Measurements from ENCODE around the gene NRP1. TPM values are rescaled to one million over a fixed set of nuclear protein-coding genes. Genes with fewer than 3 reads are reported as not detected.

Gene NRP1
- total RNA-seq, 4 donors from 2014 or later = 40.4 to 123 (median 58.3) TPM

DNA sequence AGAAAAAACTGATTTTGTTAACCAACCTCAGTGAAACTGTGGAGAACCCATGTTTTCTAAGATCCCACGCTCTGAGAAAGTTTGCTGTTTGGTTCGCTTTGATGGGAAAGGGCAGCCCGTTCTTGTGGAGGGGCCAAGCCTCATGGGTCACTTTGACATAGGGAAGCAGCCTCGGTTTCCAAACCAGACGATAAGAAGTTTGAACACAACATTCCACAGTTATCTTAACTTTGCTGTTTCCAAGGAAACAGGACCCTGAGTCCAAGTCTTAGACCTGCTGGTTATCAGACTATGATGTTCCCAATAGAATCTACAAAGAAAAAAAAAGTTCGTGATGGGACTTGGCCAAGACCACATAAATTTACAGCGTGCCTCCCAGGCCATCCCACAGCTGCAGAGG is 182.3 kb downstream of the NRP1 start:
- intact Hi-C loops (cut with DNase I) = no loop called here
- no peak overlapping the region for H3K27ac ChIP-seq
- H3K4me3 ChIP-seq (replicated peaks in 1 of 3) = no peak overlapping the region
- H3K27me3 ChIP-seq = no peaks in the 10 kb centered on the region
- 79% methylated on average over 7 of the region's 7 CpGs for WGBS, 2 donors
- TF ChIP-seq POLR2A (IDR thresholded peaks at IDR 0.05) = no peak
- TF ChIP-seq, protein P1, sequence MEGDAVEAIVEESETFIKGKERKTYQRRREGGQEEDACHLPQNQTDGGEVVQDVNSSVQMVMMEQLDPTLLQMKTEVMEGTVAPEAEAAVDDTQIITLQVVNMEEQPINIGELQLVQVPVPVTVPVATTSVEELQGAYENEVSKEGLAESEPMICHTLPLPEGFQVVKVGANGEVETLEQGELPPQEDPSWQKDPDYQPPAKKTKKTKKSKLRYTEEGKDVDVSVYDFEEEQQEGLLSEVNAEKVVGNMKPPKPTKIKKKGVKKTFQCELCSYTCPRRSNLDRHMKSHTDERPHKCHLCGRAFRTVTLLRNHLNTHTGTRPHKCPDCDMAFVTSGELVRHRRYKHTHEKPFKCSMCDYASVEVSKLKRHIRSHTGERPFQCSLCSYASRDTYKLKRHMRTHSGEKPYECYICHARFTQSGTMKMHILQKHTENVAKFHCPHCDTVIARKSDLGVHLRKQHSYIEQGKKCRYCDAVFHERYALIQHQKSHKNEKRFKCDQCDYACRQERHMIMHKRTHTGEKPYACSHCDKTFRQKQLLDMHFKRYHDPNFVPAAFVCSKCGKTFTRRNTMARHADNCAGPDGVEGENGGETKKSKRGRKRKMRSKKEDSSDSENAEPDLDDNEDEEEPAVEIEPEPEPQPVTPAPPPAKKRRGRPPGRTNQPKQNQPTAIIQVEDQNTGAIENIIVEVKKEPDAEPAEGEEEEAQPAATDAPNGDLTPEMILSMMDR (IDR thresholded peaks at IDR 0.05) = no peak
- no peaks in the 10 kb centered on the region for H3K9me3 ChIP-seq
- H3K36me3 ChIP-seq = no peaks in the 10 kb centered on the region
- DNase-seq = no peak
- H3K4me1 ChIP-seq = no peaks in the 10 kb centered on the region

DNA sequence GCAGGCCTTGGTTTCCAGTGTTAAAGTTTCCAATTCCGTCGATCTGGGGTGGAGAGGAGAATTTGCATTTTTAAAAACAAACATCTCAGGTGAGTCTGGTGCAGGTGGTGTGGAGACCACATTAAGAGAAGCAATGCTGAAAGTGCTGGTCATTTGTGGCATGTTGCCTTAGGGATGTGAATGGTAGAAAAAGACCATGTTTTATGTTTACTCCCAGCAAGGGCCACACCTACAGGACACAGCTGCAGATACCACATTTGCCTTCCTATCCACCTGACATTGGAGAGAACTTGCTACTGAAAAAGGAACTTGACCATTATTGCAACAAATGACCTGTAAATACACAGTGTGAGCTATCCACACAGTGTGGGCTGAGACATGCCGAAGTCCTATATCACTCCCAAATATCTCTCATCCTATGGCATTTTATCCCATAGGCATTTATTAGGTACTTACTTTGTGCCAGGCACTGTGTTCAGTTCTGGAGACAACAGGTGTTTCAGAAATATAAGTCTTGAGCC is 183.1 kb downstream of the NRP1 start:
- no peak overlapping the region for H3K27ac ChIP-seq
- WGBS, 2 donors = 91 to 98% methylated on average over 3 of the region's 3 CpGs
- no peak for TF ChIP-seq POLR2A (IDR thresholded peaks at IDR 0.05)
- TF ChIP-seq, protein P1 (IDR thresholded peaks at IDR 0.05) = no peak

DNA sequence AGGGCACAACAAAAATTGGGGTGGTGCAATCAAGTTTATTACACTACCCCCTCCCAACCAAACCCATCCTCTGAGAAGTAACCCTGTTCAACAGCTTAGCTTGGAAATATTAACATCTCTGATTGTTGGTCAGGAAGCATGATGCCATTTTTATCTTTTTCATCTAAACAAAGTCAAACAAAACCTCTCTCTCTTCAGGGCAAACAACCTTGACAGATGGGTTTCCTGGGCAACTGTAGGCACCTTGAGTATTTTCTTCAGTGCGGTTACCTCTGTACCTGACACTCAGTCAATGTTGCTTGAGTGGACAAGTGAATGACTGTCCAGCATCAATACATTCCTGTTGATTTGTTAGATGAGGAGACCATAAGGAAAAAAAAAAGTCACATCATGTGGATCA is 183.6 kb downstream of the NRP1 start:
- no peaks in the 10 kb centered on the region for H3K9me3 ChIP-seq
- H3K27me3 ChIP-seq = no peaks in the 10 kb centered on the region
- intact Hi-C loops (cut with DNase I) = no loop called here
- no peak overlapping the region for H3K27ac ChIP-seq
- TF ChIP-seq, protein P1 (IDR thresholded peaks at IDR 0.05) = no peak
- no peak for TF ChIP-seq POLR2A (IDR thresholded peaks at IDR 0.05)
- no peaks in the 10 kb centered on the region for H3K36me3 ChIP-seq
- no peak for DNase-seq
- 62 to 81% methylated on average over 1 of the region's 1 CpG for WGBS, 2 donors
- H3K4me3 ChIP-seq (replicated peaks in 1 of 3) = no peak overlapping the region
- no peaks in the 10 kb centered on the region for H3K4me1 ChIP-seq

More for the DNA sequence above, 183.1 kb downstream of the NRP1 start:
- intact Hi-C loops (cut with DNase I) = no loop called here
- DNase-seq = no peak
- Histone ChIP-seq H3K9me3 (no peaks in the 10 kb centered on the region), H3K27me3 (no peaks in the 10 kb centered on the region), H3K4me1 (no peaks in the 10 kb centered on the region), H3K36me3 (no peaks in the 10 kb centered on the region), H3K4me3 (replicated peaks in 1 of 3) (no peak overlapping the region)

DNA sequence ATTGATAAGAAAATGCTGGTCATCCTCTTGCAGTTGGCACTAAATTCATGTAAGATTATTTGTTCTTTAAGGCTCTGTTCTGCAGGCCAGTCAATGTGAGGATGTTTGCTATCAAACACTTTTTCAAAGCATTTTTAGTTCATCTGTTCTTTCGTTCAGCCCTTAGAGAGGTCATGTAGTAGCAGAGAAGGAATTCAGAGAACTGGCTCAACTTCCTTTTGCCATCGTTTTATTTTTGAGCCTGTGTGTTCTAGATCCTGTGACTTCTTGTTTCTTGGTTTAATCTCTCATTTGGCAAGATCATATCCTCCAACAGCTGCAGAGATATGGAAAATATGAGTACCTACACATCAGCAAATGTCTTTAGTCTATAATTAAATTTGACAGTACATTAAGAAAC is 184.3 kb downstream of the NRP1 start:
- no peaks in the 10 kb centered on the region for H3K36me3 ChIP-seq
- intact Hi-C loops (cut with DNase I) = no loop called here
- H3K4me1 ChIP-seq = no peaks in the 10 kb centered on the region
- no peak for TF ChIP-seq POLR2A (IDR thresholded peaks at IDR 0.05)
- TF ChIP-seq, protein P1 (IDR thresholded peaks at IDR 0.05) = no peak
- no peak overlapping the region for H3K27ac ChIP-seq
- no peaks in the 10 kb centered on the region for H3K9me3 ChIP-seq
- WGBS, 2 donors = 64 to 73% methylated on average over 2 of the region's 2 CpGs
- no peak for DNase-seq
- no peaks in the 10 kb centered on the region for H3K27me3 ChIP-seq
- no peak overlapping the region for H3K4me3 ChIP-seq (replicated peaks in 1 of 3)

DNA sequence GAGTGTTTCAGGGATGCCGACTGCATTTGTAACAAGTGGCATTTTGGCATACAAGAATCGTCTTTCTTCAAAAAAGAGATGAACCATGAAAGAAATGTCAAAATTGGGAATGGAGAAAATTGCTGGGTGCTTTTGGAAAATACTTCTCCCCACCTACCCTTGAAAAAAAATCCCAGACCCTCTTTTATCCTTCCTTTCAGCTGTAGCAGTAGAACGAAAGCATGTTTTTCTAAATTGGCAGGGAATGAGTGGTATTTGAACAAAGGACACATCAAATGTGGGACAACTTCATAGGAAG is 187.5 kb downstream of the NRP1 start:
- H3K9me3 ChIP-seq = no peaks in the 10 kb centered on the region
- TF ChIP-seq, protein P1 (IDR thresholded peaks at IDR 0.05) = no peak
- no peak for TF ChIP-seq POLR2A (IDR thresholded peaks at IDR 0.05)
- no peaks in the 10 kb centered on the region for H3K36me3 ChIP-seq
- intact Hi-C loops (cut with DNase I) = no loop called here
- H3K4me1 ChIP-seq = no peaks in the 10 kb centered on the region
- no peaks in the 10 kb centered on the region for H3K27me3 ChIP-seq
- no peak overlapping the region for H3K4me3 ChIP-seq (replicated peaks in 1 of 3)
- no peak overlapping the region for H3K27ac ChIP-seq
- WGBS, 2 donors = 88 to 90% methylated on average over 3 of the region's 3 CpGs
- no peak for DNase-seq
